CD4-positive, alpha-beta T cell (primary cell): Measurements from ENCODE around the gene NCKAP5. TPM values are rescaled to one million over a fixed set of nuclear protein-coding genes. Genes with fewer than 3 reads are reported as not detected.

Source experiments
- ATAC-seq: fragments of 200-7000 bp; cut with Tn5 transposase; one replicate; pipeline ENCODE4 v1.10.0; 2022; ENCODE audit warnings: mild to moderate bottlenecking; ENCODE audit not compliant: poor library complexity
- CTCF ChIA-PET: fragments of 350-600 bp; sonication (Branson Sonifier 250); formaldehyde crosslinking; loops from one replicate; lab custom pipeline; 2021; ENCODE audit warnings: antibody characterized with exemption, inconsistent platforms; lab: Charles Lee
- POLR2A ChIA-PET: fragments of 350-600 bp; sonication (Branson Sonifier 250); formaldehyde crosslinking; loops from one replicate; lab custom pipeline; 2021; ENCODE audit warnings: antibody characterized with exemption, inconsistent platforms; lab: Charles Lee
- DNase-seq, 14 experiments: peaks; one replicate each; pipeline ENCODE4 v3.0.0-alpha.2; 2013 to 2020; ENCODE audit warnings: mixed read lengths in 2 of 14
- H3K27ac ChIP-seq, 2 donors: one replicate each; pipeline versions ENCODE4 v1.5.1 to v1.7.0; 2013; ENCODE audit warnings: low read length in 2 of 2, low read depth in 1 of 2, mild to moderate bottlenecking in 1 of 2
- H3K27me3 ChIP-seq, 2 experiments: 1 replicate in 1 of 2; 2 replicates in 1 of 2; pipeline versions ENCODE4 v1.6.1 to v1.7.0; 2013; ENCODE audit warnings: low read length in 2 of 2, control low read depth in 1 of 2, mild to moderate bottlenecking in 1 of 2, moderate library complexity in 1 of 2; ENCODE audit not compliant: insufficient read depth in 2 of 2, control insufficient read depth in 1 of 2
- H3K36me3 ChIP-seq: one replicate; pipeline ENCODE4 v1.6.1; 2013; ENCODE audit warnings: low read length, control low read depth; ENCODE audit not compliant: insufficient read depth
- H3K4me1 ChIP-seq: one replicate; pipeline ENCODE4 v1.6.1; 2013; ENCODE audit warnings: low read length, control low read depth; ENCODE audit not compliant: insufficient read depth
- H3K4me3 ChIP-seq: one replicate; pipeline ENCODE4 v1.5.1; 2013; ENCODE audit warnings: mild to moderate bottlenecking, low read length, moderate library complexity
- H3K9me3 ChIP-seq, 2 experiments: 1 replicate in 1 of 2; 2 replicates in 1 of 2; pipeline versions ENCODE4 v1.6.1 to v1.7.0; 2013; ENCODE audit warnings: low read length in 2 of 2, mild to moderate bottlenecking in 2 of 2, control low read depth in 1 of 2, moderate library complexity in 1 of 2; ENCODE audit not compliant: control insufficient read depth in 1 of 2, insufficient read depth in 1 of 2
- H3K27ac Mint-ChIP-seq: one replicate; pipeline ENCODE4 v1.8.0; 2020; ENCODE audit warnings: mixed read lengths
- H3K27me3 Mint-ChIP-seq: one replicate; pipeline ENCODE4 v1.8.0; 2021; ENCODE audit warnings: mixed read lengths
- H3K36me3 Mint-ChIP-seq: one replicate; pipeline ENCODE4 v1.8.0; 2021; ENCODE audit warnings: low read depth, mixed read lengths
- H3K4me1 Mint-ChIP-seq: one replicate; pipeline ENCODE4 v1.8.0; 2021; ENCODE audit warnings: low read depth, mixed read lengths
- H3K4me3 Mint-ChIP-seq: one replicate; pipeline ENCODE4 v1.8.0; 2020; ENCODE audit warnings: mild to moderate bottlenecking, mixed read lengths
- H3K9me3 Mint-ChIP-seq: one replicate; pipeline ENCODE4 v1.8.0; 2020; ENCODE audit warnings: mixed read lengths
- intact Hi-C, 2 experiments: fragments of 100-400 bp; cut with DNase I in 1 of 2; cut with micrococcal nuclease in 1 of 2; formaldehyde crosslinking; loops; one replicate each; pipeline versions ENCODE4 v1.15.1 to v1.9.0; 2023 to 2025; cut with DNase I, micrococcal nuclease
- total RNA-seq, 174 experiments: library from RNA in 2 of 174; stranded (reverse) in 2 of 174; gene quantifications; one replicate each; pipeline ENCODE4 v1.2.3 and lab custom pipeline; 2021 to 2026
- TF ChIP-seq, protein P1 (sequence below): fragments of 200-600 bp; IDR thresholded peaks from one replicate; pipeline ENCODE4 v1.8.0; 2022; ENCODE audit warnings: antibody characterized with exemption, mild to moderate bottlenecking

Gene NCKAP5
- total RNA-seq, 2 experiments from 2014 or later: not detected

- DNase-seq: no peak
- no peaks in the 10 kb centered on the region for H3K36me3 Mint-ChIP-seq
Measured at GRCh38 chr2:133109772-133110171, 458.5 kb downstream of the NCKAP5 start.

DNA sequence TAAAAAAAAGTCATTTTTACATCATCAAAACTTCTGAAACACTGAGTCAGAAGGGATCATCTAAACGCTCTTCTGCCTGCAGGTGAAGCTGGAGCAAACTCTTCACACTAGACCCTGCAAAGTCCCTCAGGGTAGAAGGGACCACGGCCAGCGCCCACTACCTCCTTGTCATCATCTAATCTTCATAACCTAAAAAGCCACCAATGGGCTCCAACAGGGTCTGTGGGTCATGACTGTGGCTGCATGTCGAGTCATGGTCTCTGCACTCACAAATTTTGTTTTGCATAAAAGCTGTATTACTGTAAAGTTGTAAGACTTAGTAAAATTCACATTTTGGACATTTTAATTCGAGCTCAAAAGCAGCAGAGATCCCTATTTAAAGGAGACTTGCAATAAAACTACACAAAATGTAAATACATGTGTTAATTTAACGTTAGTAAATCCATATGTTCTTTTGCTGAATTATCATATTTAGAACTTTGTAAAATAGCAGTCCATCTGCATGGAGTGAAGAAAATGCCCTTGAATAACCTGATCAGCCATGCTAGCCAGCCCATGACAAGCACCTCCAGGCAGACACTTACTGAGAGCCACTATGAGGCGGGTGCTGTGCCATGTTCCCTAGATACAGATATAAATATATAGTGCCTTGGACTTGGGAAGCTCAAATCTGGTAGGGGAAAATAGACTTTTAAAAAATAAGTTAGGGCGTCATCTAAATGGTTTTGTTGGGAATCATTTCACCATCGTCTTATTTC is 461.0 kb downstream of the NCKAP5 start:
- Mint-ChIP-seq H3K4me3 (no peak overlapping the region), H3K9me3 (peaks cover 2% of the 10 kb centered on the region), H3K36me3 (no peaks in the 10 kb centered on the region), H3K27ac (no peak overlapping the region), H3K4me1 (no peaks in the 10 kb centered on the region), H3K27me3 (no peaks in the 10 kb centered on the region)
- CTCF ChIA-PET: no interaction called here
- no peaks in the 10 kb centered on the region for H3K36me3 ChIP-seq
- DNase-seq (no peak), ATAC-seq (no peak)
- no peaks in the 10 kb centered on the region for H3K27me3 ChIP-seq
- intact Hi-C loops: no loop called here
- H3K4me1 ChIP-seq: no peaks in the 10 kb centered on the region
- H3K9me3 ChIP-seq: no peaks in the 10 kb centered on the region
- POLR2A ChIA-PET: no interaction called here
- no peak overlapping the region for H3K27ac ChIP-seq
- no peak overlapping the region for H3K4me3 ChIP-seq
- TF ChIP-seq, protein P1, sequence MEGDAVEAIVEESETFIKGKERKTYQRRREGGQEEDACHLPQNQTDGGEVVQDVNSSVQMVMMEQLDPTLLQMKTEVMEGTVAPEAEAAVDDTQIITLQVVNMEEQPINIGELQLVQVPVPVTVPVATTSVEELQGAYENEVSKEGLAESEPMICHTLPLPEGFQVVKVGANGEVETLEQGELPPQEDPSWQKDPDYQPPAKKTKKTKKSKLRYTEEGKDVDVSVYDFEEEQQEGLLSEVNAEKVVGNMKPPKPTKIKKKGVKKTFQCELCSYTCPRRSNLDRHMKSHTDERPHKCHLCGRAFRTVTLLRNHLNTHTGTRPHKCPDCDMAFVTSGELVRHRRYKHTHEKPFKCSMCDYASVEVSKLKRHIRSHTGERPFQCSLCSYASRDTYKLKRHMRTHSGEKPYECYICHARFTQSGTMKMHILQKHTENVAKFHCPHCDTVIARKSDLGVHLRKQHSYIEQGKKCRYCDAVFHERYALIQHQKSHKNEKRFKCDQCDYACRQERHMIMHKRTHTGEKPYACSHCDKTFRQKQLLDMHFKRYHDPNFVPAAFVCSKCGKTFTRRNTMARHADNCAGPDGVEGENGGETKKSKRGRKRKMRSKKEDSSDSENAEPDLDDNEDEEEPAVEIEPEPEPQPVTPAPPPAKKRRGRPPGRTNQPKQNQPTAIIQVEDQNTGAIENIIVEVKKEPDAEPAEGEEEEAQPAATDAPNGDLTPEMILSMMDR: no peak

More at GRCh38 chr2:133109772-133110171, 458.5 kb downstream of the NCKAP5 start:
- TF ChIP-seq, protein P1: no peak
- ChIA-PET CTCF (no interaction called here), POLR2A (no interaction called here)
- no peak overlapping the region for H3K4me3 ChIP-seq
- no peaks in the 10 kb centered on the region for H3K27me3 Mint-ChIP-seq
- intact Hi-C loops: no loop called here
- ATAC-seq: no peak
- no peaks in the 10 kb centered on the region for H3K36me3 ChIP-seq
- H3K4me1 Mint-ChIP-seq: no peaks in the 10 kb centered on the region
- H3K4me1 ChIP-seq: no peaks in the 10 kb centered on the region
- no peak overlapping the region for H3K27ac ChIP-seq
- H3K9me3 ChIP-seq: no peaks in the 10 kb centered on the region
- H3K9me3 Mint-ChIP-seq: peaks cover 2% of the 10 kb centered on the region
- H3K27me3 ChIP-seq: no peaks in the 10 kb centered on the region
- H3K27ac Mint-ChIP-seq: no peak overlapping the region
- H3K4me3 Mint-ChIP-seq: no peak overlapping the region

GRCh38 chr2:133104871-133105270 is 463.4 kb downstream of the NCKAP5 start:
- intact Hi-C loops: no loop called here
- Mint-ChIP-seq H3K27ac (no peak overlapping the region), H3K4me1 (no peaks in the 10 kb centered on the region), H3K36me3 (no peaks in the 10 kb centered on the region), H3K4me3 (no peak overlapping the region), H3K9me3 (peaks cover 3% of the 10 kb centered on the region), H3K27me3 (no peaks in the 10 kb centered on the region)
- DNase-seq: no peak
- ChIA-PET CTCF (no interaction called here), POLR2A (no interaction called here)
- Histone ChIP-seq H3K36me3 (no peaks in the 10 kb centered on the region), H3K4me3 (no peak overlapping the region), H3K27me3 (no peaks in the 10 kb centered on the region), H3K27ac (no peak overlapping the region), H3K9me3 (no peaks in the 10 kb centered on the region), H3K4me1 (no peaks in the 10 kb centered on the region)
- ATAC-seq: no peak
- TF ChIP-seq, protein P1: no peak
